Type B pancreatic cell (in vitro differentiated cells): ENCODE measurements around the gene ANO10. TPM values are rescaled to one million over a fixed set of nuclear protein-coding genes. Genes with fewer than 3 reads are reported as not detected.

Experiments used
- DNase-seq: peaks from one replicate; pipeline ENCODE4 v3.0.0; 2021; ENCODE audit warnings: mixed read lengths; ENCODE audit not compliant: unreplicated experiment; ENCODE audit errors: extremely low spot score
- H3K27ac Mint-ChIP-seq: 2 replicates; pipeline ENCODE4 v1.8.0; 2021; ENCODE audit warnings: mild to moderate bottlenecking, mixed read lengths
- H3K27me3 Mint-ChIP-seq: 2 replicates; pipeline ENCODE4 v1.8.0; 2021; ENCODE audit warnings: mixed read lengths
- H3K36me3 Mint-ChIP-seq: 2 replicates; pipeline ENCODE4 v1.8.0; 2021; ENCODE audit warnings: mixed read lengths
- H3K4me1 Mint-ChIP-seq: one replicate; pipeline ENCODE4 v1.8.0; 2021; ENCODE audit warnings: mixed read lengths; ENCODE audit not compliant: unreplicated experiment
- H3K4me3 Mint-ChIP-seq: 2 replicates; pipeline ENCODE4 v1.8.0; 2021; ENCODE audit warnings: mild to moderate bottlenecking, mixed read lengths
- H3K9me3 Mint-ChIP-seq: 2 replicates; pipeline ENCODE4 v1.8.0; 2021; ENCODE audit warnings: mixed read lengths
- total RNA-seq: library from RNA; stranded (reverse); gene quantifications from 2 replicates; pipeline ENCODE4 v1.2.1, GENCODE V29; 2021; ENCODE audit warnings: low replicate concordance
- TF ChIP-seq, protein P1 (sequence below): fragments of 200-600 bp; sonication (generic); conservative IDR thresholded peaks from 2 replicates; pipeline ENCODE4 v1.5.0; 2021; ENCODE audit warnings: antibody characterized with exemption, mild to moderate bottlenecking

The ANO10 gene
- total RNA-seq, 1 donor from 2014 or later: 32.5 TPM

DNA sequence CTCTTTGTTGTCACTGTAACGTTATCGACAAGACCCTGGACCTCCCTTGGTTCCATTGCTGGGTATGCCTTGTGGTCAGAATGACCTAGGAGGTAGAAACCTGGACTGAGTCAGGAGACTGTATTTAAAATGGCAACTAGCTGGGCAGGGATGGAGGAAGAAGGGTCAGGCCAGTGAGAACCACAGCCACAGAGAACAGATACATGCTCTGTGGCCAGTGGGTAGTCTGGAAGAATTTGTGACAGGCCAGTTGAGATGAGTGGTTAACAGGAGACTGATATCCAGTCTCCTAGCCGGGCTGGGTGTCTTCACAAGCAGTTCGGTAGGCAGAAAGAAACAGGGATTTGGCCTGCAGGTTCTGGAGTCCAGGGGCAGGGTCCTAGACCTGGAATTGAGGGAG, 276.6 kb downstream of the ANO10 start:
- no peak overlapping the region for H3K27ac Mint-ChIP-seq
- peaks cover 56% of the 10 kb centered on the region for H3K36me3 Mint-ChIP-seq
- no peaks in the 10 kb centered on the region for H3K27me3 Mint-ChIP-seq

DNA sequence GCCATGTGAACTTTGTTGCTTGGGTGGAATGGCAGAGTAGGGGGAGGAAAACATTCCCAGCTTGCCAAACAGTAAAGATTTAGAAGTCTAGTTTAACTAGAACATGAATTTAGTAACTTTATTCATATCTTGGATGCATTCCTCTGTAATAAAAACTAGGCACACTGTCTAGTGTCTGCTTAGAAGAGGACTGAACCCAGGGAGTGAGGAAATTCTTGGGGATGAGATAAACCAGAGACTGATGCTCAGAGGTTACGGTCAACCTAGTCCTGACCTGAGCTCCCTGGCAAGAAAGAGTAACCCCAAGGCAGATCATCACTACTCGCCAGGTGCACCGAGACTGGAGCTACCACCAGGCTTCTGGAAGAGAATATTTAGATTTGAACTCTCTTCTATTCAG, 277.3 kb downstream of the ANO10 start:
- H3K4me1 Mint-ChIP-seq: peaks cover 6% of the 10 kb centered on the region
- TF ChIP-seq, protein P1, sequence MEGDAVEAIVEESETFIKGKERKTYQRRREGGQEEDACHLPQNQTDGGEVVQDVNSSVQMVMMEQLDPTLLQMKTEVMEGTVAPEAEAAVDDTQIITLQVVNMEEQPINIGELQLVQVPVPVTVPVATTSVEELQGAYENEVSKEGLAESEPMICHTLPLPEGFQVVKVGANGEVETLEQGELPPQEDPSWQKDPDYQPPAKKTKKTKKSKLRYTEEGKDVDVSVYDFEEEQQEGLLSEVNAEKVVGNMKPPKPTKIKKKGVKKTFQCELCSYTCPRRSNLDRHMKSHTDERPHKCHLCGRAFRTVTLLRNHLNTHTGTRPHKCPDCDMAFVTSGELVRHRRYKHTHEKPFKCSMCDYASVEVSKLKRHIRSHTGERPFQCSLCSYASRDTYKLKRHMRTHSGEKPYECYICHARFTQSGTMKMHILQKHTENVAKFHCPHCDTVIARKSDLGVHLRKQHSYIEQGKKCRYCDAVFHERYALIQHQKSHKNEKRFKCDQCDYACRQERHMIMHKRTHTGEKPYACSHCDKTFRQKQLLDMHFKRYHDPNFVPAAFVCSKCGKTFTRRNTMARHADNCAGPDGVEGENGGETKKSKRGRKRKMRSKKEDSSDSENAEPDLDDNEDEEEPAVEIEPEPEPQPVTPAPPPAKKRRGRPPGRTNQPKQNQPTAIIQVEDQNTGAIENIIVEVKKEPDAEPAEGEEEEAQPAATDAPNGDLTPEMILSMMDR: no peak
- H3K27ac Mint-ChIP-seq: no peak overlapping the region
- H3K27me3 Mint-ChIP-seq: no peaks in the 10 kb centered on the region
- no peak for DNase-seq
- no peak overlapping the region for H3K4me3 Mint-ChIP-seq
- peaks cover 58% of the 10 kb centered on the region for H3K36me3 Mint-ChIP-seq
- peaks cover 4% of the 10 kb centered on the region for H3K9me3 Mint-ChIP-seq

More for the DNA sequence above, 276.6 kb downstream of the ANO10 start:
- no peak for DNase-seq
- peaks cover under 1% of the 10 kb centered on the region for H3K9me3 Mint-ChIP-seq
- H3K4me3 Mint-ChIP-seq: no peak overlapping the region
- TF ChIP-seq, protein P1: no peak
- H3K4me1 Mint-ChIP-seq: peaks cover 6% of the 10 kb centered on the region

DNA sequence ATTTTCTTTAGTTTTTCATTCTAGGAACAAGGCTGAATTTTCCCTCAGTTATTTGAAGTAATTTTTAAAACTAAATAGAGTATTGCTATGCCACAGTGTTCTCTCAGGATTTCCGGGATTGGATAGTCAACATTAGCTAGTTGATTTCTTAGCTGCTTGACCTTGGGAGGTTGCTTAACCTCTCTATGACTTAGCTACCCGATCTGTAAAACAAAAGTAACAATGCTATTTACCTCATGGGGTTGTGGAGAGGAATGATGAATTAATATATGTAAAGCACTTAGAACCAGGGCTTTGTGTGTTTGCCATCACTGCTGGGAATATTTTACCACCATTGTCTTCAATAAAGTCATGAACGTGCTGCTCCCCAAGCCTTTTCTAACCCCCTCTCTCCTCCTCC, 278.0 kb downstream of the ANO10 start:
- H3K27me3 Mint-ChIP-seq: no peaks in the 10 kb centered on the region
- peaks cover 6% of the 10 kb centered on the region for H3K4me1 Mint-ChIP-seq
- no peak for DNase-seq
- peaks cover 51% of the 10 kb centered on the region for H3K36me3 Mint-ChIP-seq
- peaks cover 4% of the 10 kb centered on the region for H3K9me3 Mint-ChIP-seq
- H3K4me3 Mint-ChIP-seq: no peak overlapping the region
- TF ChIP-seq, protein P1: no peak
- H3K27ac Mint-ChIP-seq: no peak overlapping the region

DNA sequence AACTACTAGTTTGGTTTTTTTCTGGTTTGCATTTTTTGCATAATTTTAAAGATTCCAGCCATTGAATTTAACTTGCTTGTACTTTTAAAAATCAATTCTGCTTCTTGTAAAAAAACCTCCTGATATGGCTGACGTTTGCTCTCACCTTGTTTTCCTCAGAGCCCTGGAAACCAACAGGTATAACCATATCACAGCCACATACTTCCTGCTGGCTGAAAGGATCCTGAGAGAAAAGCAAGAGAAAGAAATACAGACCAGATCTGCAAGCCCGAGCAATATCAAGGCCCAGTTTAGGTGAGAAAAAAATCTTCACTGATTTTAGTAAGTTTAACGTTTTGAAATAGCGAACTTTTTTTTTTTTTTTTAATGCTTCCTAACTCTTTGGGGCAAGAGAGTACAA, 278.6 kb downstream of the ANO10 start:
- Mint-ChIP-seq H3K27ac (no peak overlapping the region), H3K36me3 (peaks cover 50% of the 10 kb centered on the region), H3K4me3 (no peak overlapping the region), H3K9me3 (peaks cover 10% of the 10 kb centered on the region), H3K4me1 (peaks cover 6% of the 10 kb centered on the region), H3K27me3 (no peaks in the 10 kb centered on the region)
- TF ChIP-seq, protein P1: no peak
- DNase-seq: no peak

DNA sequence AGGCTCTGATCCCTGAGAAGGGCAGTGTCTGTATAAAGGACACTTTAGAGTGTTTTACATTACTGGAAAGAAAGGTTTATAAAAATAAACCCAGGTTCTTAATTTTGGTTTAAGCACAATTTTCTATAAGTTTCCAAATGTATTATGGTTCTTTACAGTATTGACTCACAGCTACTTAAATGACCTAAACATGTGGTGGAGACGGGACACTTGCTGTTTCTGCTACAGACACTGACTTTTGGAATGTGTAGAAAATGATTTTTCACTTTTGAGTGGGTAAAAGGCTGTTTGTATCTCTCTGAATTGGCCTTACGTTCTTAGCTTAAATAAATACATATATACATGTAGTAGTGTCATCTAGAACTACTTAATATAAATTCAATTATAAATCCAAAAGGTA, 280.0 kb downstream of the ANO10 start:
- no peak overlapping the region for H3K27ac Mint-ChIP-seq
- H3K36me3 Mint-ChIP-seq: peaks cover 47% of the 10 kb centered on the region
- peaks cover 10% of the 10 kb centered on the region for H3K9me3 Mint-ChIP-seq
- H3K27me3 Mint-ChIP-seq: no peaks in the 10 kb centered on the region
- DNase-seq: no peak
- H3K4me3 Mint-ChIP-seq: no peak overlapping the region
- H3K4me1 Mint-ChIP-seq: peaks cover 6% of the 10 kb centered on the region
- TF ChIP-seq, protein P1: no peak

DNA sequence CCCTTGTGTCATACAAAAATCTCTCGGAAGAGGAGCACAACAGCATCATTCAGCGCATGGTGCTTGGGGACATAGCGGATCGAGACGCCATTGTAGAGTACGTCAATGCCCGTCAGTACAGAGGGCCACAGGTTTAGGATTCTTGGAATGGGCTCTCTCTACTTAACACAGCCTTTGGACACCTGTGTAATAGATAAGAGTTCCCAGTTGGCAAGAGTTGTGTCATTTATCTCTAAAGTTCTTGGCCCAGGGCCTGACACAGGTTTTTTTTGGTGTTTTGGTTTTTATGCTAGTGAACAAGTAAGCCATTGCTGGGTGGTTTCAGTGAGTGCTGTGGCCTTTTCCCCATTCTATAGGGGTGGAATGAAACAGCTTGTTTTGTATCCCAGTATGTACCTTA, 281.4 kb downstream of the ANO10 start:
- Mint-ChIP-seq H3K4me3 (no peak overlapping the region), H3K27ac (no peak overlapping the region), H3K9me3 (peaks cover 10% of the 10 kb centered on the region), H3K27me3 (no peaks in the 10 kb centered on the region), H3K36me3 (peaks cover 53% of the 10 kb centered on the region), H3K4me1 (peaks cover 6% of the 10 kb centered on the region)
- no peak for DNase-seq
- TF ChIP-seq, protein P1: no peak
